K562 (cell line): ENCODE results near the gene SLC4A11.

Experiments used
- BHLHE40 ChIP-seq: IDR thresholded peaks from 2 replicates; pipeline ENCODE4 v1.6.1; 2011; ENCODE audit warnings: low read length, improper control_type of control experiment
- COPS2 ChIP-seq: fragments of 450-650 bp; conservative IDR thresholded peaks from 2 replicates; pipeline ENCODE4 v1.6.1; 2016; ENCODE audit warnings: mild to moderate bottlenecking, moderate library complexity
- EZH2 ChIP-seq: IDR thresholded peaks from 2 replicates; pipeline ENCODE4 v1.6.1; 2012; ENCODE audit warnings: low read depth, mild to moderate bottlenecking, inconsistent platforms, low read length, borderline replicate concordance
- JUND ChIP-seq, 2 experiments: IDR thresholded peaks; 2 replicates in 1 of 2; 3 replicates in 1 of 2; pipeline ENCODE4 v1.6.1; 2011; ENCODE audit warnings: borderline replicate concordance in 2 of 2, low read depth in 2 of 2, low read length in 2 of 2, improper control_type of control experiment in 1 of 2, missing biosample characterization in 1 of 2, missing genetic modification characterization in 1 of 2, missing genetic modification reagents in 1 of 2
- NR1H2 ChIP-seq: sonication (generic); formaldehyde crosslinking; IDR thresholded peaks from 2 replicates; pipeline ENCODE4 v1.4.0; 2020; ENCODE audit warnings: mild to moderate bottlenecking, missing genetic modification reagents
- RAD21 ChIP-seq, 2 experiments: fragments of 250-450 bp in 1 of 2; fragments of 450-650 bp in 1 of 2; sonication (Bioruptor Pico) in 1 of 2; formaldehyde crosslinking in 1 of 2; IDR thresholded peaks in 1 of 2; conservative IDR thresholded peaks in 1 of 2; 2 replicates each; pipeline versions ENCODE4 v1.4.0 to v1.8.0; 2020 to 2022; ENCODE audit warnings: mild to moderate bottlenecking in 2 of 2, moderate library complexity in 1 of 2
- TBP ChIP-seq: optimal IDR thresholded peaks from 2 replicates; pipeline ENCODE3; 2011; ENCODE audit warnings: low read depth, low read length, improper control_type of control experiment
- TF ChIP-seq, protein P1 (sequence below): sonication (generic); formaldehyde crosslinking; IDR thresholded peaks from 2 replicates; pipeline ENCODE4 v1.9.0; 2022; ENCODE audit warnings: mild to moderate bottlenecking, missing genetic modification reagents
- TF ChIP-seq, protein P2 (sequence below), 3 experiments: IDR thresholded peaks in 2 of 3; conservative IDR thresholded peaks in 1 of 3; 2 replicates each; pipeline ENCODE4 v1.5.1; 2011 to 2012; ENCODE audit warnings: low read length in 3 of 3, mild to moderate bottlenecking in 3 of 3, control low read depth in 2 of 3, improper control_type of control experiment in 1 of 3, inconsistent platforms in 1 of 3, low read depth in 1 of 3, mixed read lengths in 1 of 3, moderate library complexity in 1 of 3; ENCODE audit not compliant: insufficient read depth in 2 of 3
- TF ChIP-seq, protein P3 (sequence below): sonication (generic); formaldehyde crosslinking; IDR thresholded peaks from 2 replicates; pipeline ENCODE4 v1.8.0; 2022; ENCODE audit warnings: missing genetic modification reagents, mild to moderate bottlenecking, moderate library complexity, borderline replicate concordance

DNA sequence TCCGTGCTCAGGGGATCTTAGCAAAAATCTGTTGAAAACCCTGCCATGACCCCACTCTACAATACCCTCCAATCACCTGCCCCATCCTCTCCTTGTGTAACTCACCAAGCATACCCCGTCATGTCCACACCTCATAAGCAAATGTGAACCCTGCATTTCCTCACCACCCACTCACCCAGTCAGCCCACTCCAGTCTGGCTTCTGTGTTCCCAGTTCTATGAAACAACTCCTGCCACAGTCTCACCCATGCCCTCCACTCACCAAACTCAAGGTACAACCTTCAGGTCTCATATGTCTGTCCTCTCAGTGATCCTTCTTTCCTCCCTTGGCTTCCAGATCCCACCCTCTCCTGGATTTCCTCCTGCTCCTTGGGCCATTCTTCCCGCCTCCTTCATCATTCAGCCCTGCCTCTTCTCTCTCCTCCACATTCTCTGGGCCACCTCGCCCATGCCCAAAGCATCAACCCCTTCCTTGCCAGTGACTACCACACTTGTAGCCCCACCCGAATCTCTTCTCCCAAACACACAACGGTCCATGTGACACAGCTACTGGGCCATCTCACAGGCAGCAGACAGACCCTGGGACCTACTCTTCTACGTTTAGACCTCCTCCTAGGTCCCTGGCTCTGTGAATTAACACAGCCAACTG lies 43.3 kb downstream of the SLC4A11 start:
- TF ChIP-seq RAD21 (CRISPR knock-in tag; conservative IDR thresholded peaks at IDR 0.05 in 1 of 2, IDR thresholded peaks at IDR 0.05 in 1 of 2) (no peak), BHLHE40 (no peak), EZH2 (no peak), TBP (no peak), NR1H2 (CRISPR knock-in tag) (no peak), JUND (IDR thresholded peaks at IDR 0.05; ENCODE audit: borderline replicate concordance, low read depth, low read length) (no peak), JUND (tag; IDR thresholded peaks at IDR 0.05; ENCODE audit: borderline replicate concordance, low read depth, low read length) (no peak), COPS2 (no peak)
- TF ChIP-seq, protein P1, sequence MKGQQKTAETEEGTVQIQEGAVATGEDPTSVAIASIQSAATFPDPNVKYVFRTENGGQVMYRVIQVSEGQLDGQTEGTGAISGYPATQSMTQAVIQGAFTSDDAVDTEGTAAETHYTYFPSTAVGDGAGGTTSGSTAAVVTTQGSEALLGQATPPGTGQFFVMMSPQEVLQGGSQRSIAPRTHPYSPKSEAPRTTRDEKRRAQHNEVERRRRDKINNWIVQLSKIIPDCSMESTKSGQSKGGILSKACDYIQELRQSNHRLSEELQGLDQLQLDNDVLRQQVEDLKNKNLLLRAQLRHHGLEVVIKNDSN, result no peak
- TF ChIP-seq, protein P2, sequence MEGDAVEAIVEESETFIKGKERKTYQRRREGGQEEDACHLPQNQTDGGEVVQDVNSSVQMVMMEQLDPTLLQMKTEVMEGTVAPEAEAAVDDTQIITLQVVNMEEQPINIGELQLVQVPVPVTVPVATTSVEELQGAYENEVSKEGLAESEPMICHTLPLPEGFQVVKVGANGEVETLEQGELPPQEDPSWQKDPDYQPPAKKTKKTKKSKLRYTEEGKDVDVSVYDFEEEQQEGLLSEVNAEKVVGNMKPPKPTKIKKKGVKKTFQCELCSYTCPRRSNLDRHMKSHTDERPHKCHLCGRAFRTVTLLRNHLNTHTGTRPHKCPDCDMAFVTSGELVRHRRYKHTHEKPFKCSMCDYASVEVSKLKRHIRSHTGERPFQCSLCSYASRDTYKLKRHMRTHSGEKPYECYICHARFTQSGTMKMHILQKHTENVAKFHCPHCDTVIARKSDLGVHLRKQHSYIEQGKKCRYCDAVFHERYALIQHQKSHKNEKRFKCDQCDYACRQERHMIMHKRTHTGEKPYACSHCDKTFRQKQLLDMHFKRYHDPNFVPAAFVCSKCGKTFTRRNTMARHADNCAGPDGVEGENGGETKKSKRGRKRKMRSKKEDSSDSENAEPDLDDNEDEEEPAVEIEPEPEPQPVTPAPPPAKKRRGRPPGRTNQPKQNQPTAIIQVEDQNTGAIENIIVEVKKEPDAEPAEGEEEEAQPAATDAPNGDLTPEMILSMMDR (IDR thresholded peaks at IDR 0.05 in 2 of 3, conservative IDR thresholded peaks at IDR 0.05 in 1 of 3; ENCODE audit: insufficient read depth in 2 of 3, low read depth in 1 of 3, low read length in 3 of 3), result no peak
- TF ChIP-seq, protein P3, sequence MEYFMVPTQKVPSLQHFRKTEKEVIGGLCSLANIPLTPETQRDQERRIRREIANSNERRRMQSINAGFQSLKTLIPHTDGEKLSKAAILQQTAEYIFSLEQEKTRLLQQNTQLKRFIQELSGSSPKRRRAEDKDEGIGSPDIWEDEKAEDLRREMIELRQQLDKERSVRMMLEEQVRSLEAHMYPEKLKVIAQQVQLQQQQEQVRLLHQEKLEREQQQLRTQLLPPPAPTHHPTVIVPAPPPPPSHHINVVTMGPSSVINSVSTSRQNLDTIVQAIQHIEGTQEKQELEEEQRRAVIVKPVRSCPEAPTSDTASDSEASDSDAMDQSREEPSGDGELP (CRISPR knock-in tag), result no peak
